NT2/D1 (cell line): ENCODE results near the gene NR2F1-AS1.

ENCODE experiments used
- SUZ12 ChIP-seq: IDR thresholded peaks from 2 replicates; pipeline ENCODE4 v1.6.1; 2011; ENCODE audit not compliant: insufficient read length, insufficient read depth; ENCODE audit errors: extremely low read depth
- YY1 ChIP-seq: IDR thresholded peaks from 2 replicates; pipeline ENCODE4 v1.6.1; 2011; ENCODE audit not compliant: insufficient read length, insufficient read depth
- ZNF274 ChIP-seq: IDR thresholded peaks from 2 replicates; pipeline ENCODE4 v1.6.1; 2011; ENCODE audit warnings: mild to moderate bottlenecking, low read depth, low read length

- TF ChIP-seq ZNF274 (no peak), YY1 (no peak), SUZ12 (no peak)
Measured at GRCh38 chr5:93612855-93613243, 31.8 kb upstream of the NR2F1-AS1 start.
